H9 (cell line): Measurements from ENCODE around the gene ADAMTS6. TPM values are rescaled to one million over a fixed set of nuclear protein-coding genes. Genes with fewer than 3 reads are reported as not detected.

Experiments used
- DNase-seq: peaks from one replicate; pipeline ENCODE4 v3.0.0-alpha.2; 2017
- H2AFZ ChIP-seq: one replicate; pipeline ENCODE4 v1.6.1; 2013; ENCODE audit warnings: mild to moderate bottlenecking, low read length, control low read depth, moderate library complexity
- H2AK5ac ChIP-seq: 2 replicates; pipeline ENCODE4 v1.6.1; 2013; ENCODE audit warnings: low read length, control low read depth, mixed read lengths; ENCODE audit not compliant: insufficient read length
- H2BK120ac ChIP-seq: one replicate; pipeline ENCODE4 v1.6.1; 2013; ENCODE audit warnings: low read depth, mild to moderate bottlenecking, low read length, control low read depth, inconsistent platforms; ENCODE audit not compliant: poor library complexity, severe bottlenecking
- H2BK12ac ChIP-seq: 2 replicates; pipeline ENCODE4 v1.6.1; 2013; ENCODE audit warnings: low read length, control low read depth, mixed read lengths, low read depth; ENCODE audit not compliant: insufficient read length
- H2BK15ac ChIP-seq: 2 replicates; pipeline ENCODE4 v1.6.1; 2013; ENCODE audit warnings: low read depth, low read length, control low read depth
- H2BK20ac ChIP-seq: one replicate; pipeline ENCODE4 v1.6.1; 2013; ENCODE audit warnings: low read depth, mild to moderate bottlenecking, low read length, control low read depth, inconsistent platforms; ENCODE audit not compliant: poor library complexity, severe bottlenecking
- H2BK5ac ChIP-seq: 2 replicates; pipeline ENCODE4 v1.6.1; 2013; ENCODE audit warnings: low read length, control low read depth, mixed read lengths; ENCODE audit not compliant: insufficient read length
- H3K14ac ChIP-seq: 2 replicates; pipeline ENCODE4 v1.6.1; 2013; ENCODE audit warnings: low read length, control low read depth; ENCODE audit not compliant: insufficient read depth
- H3K18ac ChIP-seq: 2 replicates; pipeline ENCODE4 v1.6.1; 2013; ENCODE audit warnings: low read depth, mild to moderate bottlenecking, mixed read lengths, low read length, control low read depth; ENCODE audit not compliant: insufficient read length
- H3K23ac ChIP-seq: 2 replicates; pipeline ENCODE4 v1.6.1; 2013; ENCODE audit warnings: low read length, control low read depth, mixed read lengths, low read depth; ENCODE audit not compliant: insufficient read length
- H3K23me2 ChIP-seq: 2 replicates; pipeline ENCODE4 v1.6.1; 2013; ENCODE audit warnings: low read depth, mild to moderate bottlenecking, mixed read lengths, low read length, control low read depth; ENCODE audit not compliant: insufficient read length, poor library complexity, severe bottlenecking
- H3K27ac ChIP-seq: 2 replicates; pipeline ENCODE4 v1.5.1; 2013; ENCODE audit warnings: low read length, control low read depth, mixed read lengths, low read depth; ENCODE audit not compliant: insufficient read length
- H3K27me3 ChIP-seq: 2 replicates; pipeline ENCODE4 v1.6.1; 2013; ENCODE audit warnings: low read length, control low read depth, inconsistent platforms; ENCODE audit not compliant: insufficient read depth
- H3K4ac ChIP-seq: 2 replicates; pipeline ENCODE4 v1.6.1; 2013; ENCODE audit warnings: low read depth, mild to moderate bottlenecking, control low read depth, inconsistent platforms, low read length, moderate library complexity
- H3K4me1 ChIP-seq: 2 replicates; pipeline ENCODE4 v1.6.1; 2013; ENCODE audit warnings: low read length, control low read depth, inconsistent platforms; ENCODE audit not compliant: insufficient read depth
- H3K4me2 ChIP-seq: 2 replicates; pipeline ENCODE4 v1.6.1; 2013; ENCODE audit warnings: low read length, control low read depth, mixed read lengths; ENCODE audit not compliant: insufficient read length, insufficient read depth
- H3K56ac ChIP-seq: 2 replicates; pipeline ENCODE4 v1.6.1; 2013; ENCODE audit warnings: low read depth, mild to moderate bottlenecking, mixed read lengths, low read length, control low read depth; ENCODE audit not compliant: insufficient read length
- H3K79me1 ChIP-seq: 2 replicates; pipeline ENCODE4 v1.6.1; 2013; ENCODE audit warnings: low read depth, mild to moderate bottlenecking, moderate library complexity, low read length, control low read depth, inconsistent platforms; ENCODE audit not compliant: insufficient read depth, poor library complexity, severe bottlenecking
- H3K79me2 ChIP-seq: 2 replicates; pipeline ENCODE4 v1.6.1; 2013; ENCODE audit warnings: low read length, control low read depth, inconsistent platforms; ENCODE audit not compliant: insufficient read depth
- H3K9ac ChIP-seq: 2 replicates; pipeline ENCODE4 v1.6.1; 2013; ENCODE audit warnings: low read length, control low read depth, mixed read lengths; ENCODE audit not compliant: insufficient read length; ENCODE audit errors: extremely low read depth
- H3K9me3 ChIP-seq: one replicate; pipeline ENCODE4 v1.6.1; 2013; ENCODE audit warnings: low read depth, low read length, inconsistent platforms; ENCODE audit not compliant: control insufficient read depth
- H3T11ph ChIP-seq: one replicate; pipeline ENCODE4 v1.6.1; 2013; ENCODE audit warnings: mild to moderate bottlenecking, low read length, control low read depth, inconsistent platforms
- H4K20me1 ChIP-seq: one replicate; pipeline ENCODE4 v1.6.1; 2013; ENCODE audit not compliant: control insufficient read depth, insufficient read length, insufficient read depth
- H4K5ac ChIP-seq: 2 replicates; pipeline ENCODE4 v1.6.1; 2013; ENCODE audit warnings: low read depth, mild to moderate bottlenecking, mixed read lengths, low read length, control low read depth; ENCODE audit not compliant: insufficient read length
- H4K8ac ChIP-seq: replicated peaks from 2 replicates; pipeline ENCODE4 v1.6.1; 2013; ENCODE audit warnings: low read length, control low read depth, mixed read lengths, low read depth; ENCODE audit not compliant: insufficient read length
- H4K91ac ChIP-seq: 2 replicates; pipeline ENCODE4 v1.6.1; 2013; ENCODE audit warnings: low read depth, mild to moderate bottlenecking, moderate library complexity, mixed read lengths, low read length, control low read depth; ENCODE audit not compliant: insufficient read length
- H3K27ac Mint-ChIP-seq, 3 experiments: 2 replicates in 2 of 3; 3 replicates in 1 of 3; pipeline ENCODE4 v1.8.0; 2020 to 2021; ENCODE audit warnings: mixed read lengths in 3 of 3, mild to moderate bottlenecking in 1 of 3, moderate library complexity in 1 of 3
- H3K27me3 Mint-ChIP-seq: 2 replicates; pipeline ENCODE4 v1.8.0; 2021; ENCODE audit warnings: low read depth, mild to moderate bottlenecking, moderate library complexity, mixed read lengths
- H3K36me3 Mint-ChIP-seq, 3 experiments: 2 replicates in 2 of 3; 3 replicates in 1 of 3; pipeline ENCODE4 v1.8.0; 2020 to 2021; ENCODE audit warnings: low read depth in 3 of 3, mixed read lengths in 3 of 3; ENCODE audit not compliant: insufficient read depth in 1 of 3
- H3K4me1 Mint-ChIP-seq, 2 experiments: 2 replicates each; pipeline ENCODE4 v1.8.0; 2020; ENCODE audit warnings: mixed read lengths in 2 of 2
- H3K4me3 Mint-ChIP-seq, 2 experiments: 2 replicates in 1 of 2; 3 replicates in 1 of 2; pipeline ENCODE4 v1.8.0; 2020 to 2021; ENCODE audit warnings: mild to moderate bottlenecking in 2 of 2, mixed read lengths in 2 of 2, moderate library complexity in 1 of 2
- H3K9me3 Mint-ChIP-seq, 2 experiments: 2 replicates in 1 of 2; 3 replicates in 1 of 2; pipeline ENCODE4 v1.8.0; 2020; ENCODE audit warnings: mild to moderate bottlenecking in 2 of 2, mixed read lengths in 2 of 2, moderate library complexity in 1 of 2
- WGBS: extraction: QIAGEN DNeasy Blood & Tissue Kit; methylation state at CpG from one replicate; pipeline ENCODE4 v1.1.7; 2013; ENCODE audit warnings: missing lambda C conversion rate, low lambda C conversion rate, mixed read lengths; ENCODE audit not compliant: insufficient read length; ENCODE audit errors: extremely low coverage; 5-methylcytosine and 5-hydroxymethylcytosine counted together
- total RNA-seq: library from RNA; stranded (reverse); gene quantifications from 2 replicates; pipeline ENCODE4 v1.2.1, GENCODE V29; 2021
- TF ChIP-seq, protein P1 (sequence below): fragments of 200-600 bp; sonication (generic); conservative IDR thresholded peaks from 3 replicates; pipeline ENCODE4 v1.8.0; 2021; ENCODE audit warnings: antibody characterized with exemption, mild to moderate bottlenecking

ADAMTS6 gene
- total RNA-seq, 1 experiment from 2014 or later: 0.33 TPM

DNA sequence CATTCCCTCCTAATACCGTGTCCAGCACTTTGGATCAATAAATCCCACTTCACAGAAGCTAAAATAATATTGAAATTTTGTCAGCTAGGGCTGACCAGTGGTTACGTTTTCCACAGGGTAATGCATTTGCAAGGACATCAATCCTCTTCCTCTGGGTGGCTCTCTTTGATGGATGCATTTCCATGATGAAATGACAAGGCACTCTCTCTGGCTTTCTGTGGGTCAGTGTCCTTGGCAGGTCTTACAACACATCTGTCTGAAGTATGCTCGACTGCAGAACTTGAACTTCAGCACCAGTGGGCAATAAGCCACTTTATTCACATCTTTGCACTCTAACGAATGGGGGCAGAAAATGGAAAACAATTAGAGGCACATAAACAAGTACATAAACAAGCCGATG, 330.1 kb downstream of the ADAMTS6 start:
- Histone ChIP-seq H3K4me2 (no peak overlapping the region), H3K23ac (no peak overlapping the region), H3K27ac (no peak overlapping the region), H2AFZ (no peak overlapping the region), H3K79me1 (no peaks in the 10 kb centered on the region), H2BK5ac (no peak overlapping the region), H4K91ac (no peak overlapping the region), H2BK120ac (no peak overlapping the region), H3K27me3 (no peaks in the 10 kb centered on the region), H4K5ac (no peak overlapping the region), H3T11ph (no peak overlapping the region), H4K8ac (no peak overlapping the region), H2AK5ac (no peak overlapping the region), H3K9ac (no peak overlapping the region), H3K18ac (no peak overlapping the region), H3K4me1 (no peaks in the 10 kb centered on the region; the same call in 1 of the 2 replicates), H4K20me1 (no peaks in the 10 kb centered on the region), H3K23me2 (no peaks in the 10 kb centered on the region), H2BK15ac (no peak overlapping the region), H3K4ac (no peak overlapping the region), H3K14ac (no peak overlapping the region), H3K79me2 (no peaks in the 10 kb centered on the region), H2BK12ac (no peak overlapping the region), H3K56ac (no peak overlapping the region), H2BK20ac (no peak overlapping the region), H3K9me3 (no peaks in the 10 kb centered on the region)
- H3K27me3 Mint-ChIP-seq: no peaks in the 10 kb centered on the region
- H3K9me3 Mint-ChIP-seq: no peaks in the 10 kb centered on the region
- no CpG with 5 or more reads among the region's 5 CpGs for WGBS
- peaks cover 2 to 3% of the 10 kb centered on the region in 2 experiments; a peak in 2 of 4 replicates for H3K4me1 Mint-ChIP-seq
- H3K27ac Mint-ChIP-seq: no peak overlapping the region; a peak in 1 of 7 replicates
- no peak for DNase-seq
- no peak overlapping the region for H3K4me3 Mint-ChIP-seq
- TF ChIP-seq, protein P1, sequence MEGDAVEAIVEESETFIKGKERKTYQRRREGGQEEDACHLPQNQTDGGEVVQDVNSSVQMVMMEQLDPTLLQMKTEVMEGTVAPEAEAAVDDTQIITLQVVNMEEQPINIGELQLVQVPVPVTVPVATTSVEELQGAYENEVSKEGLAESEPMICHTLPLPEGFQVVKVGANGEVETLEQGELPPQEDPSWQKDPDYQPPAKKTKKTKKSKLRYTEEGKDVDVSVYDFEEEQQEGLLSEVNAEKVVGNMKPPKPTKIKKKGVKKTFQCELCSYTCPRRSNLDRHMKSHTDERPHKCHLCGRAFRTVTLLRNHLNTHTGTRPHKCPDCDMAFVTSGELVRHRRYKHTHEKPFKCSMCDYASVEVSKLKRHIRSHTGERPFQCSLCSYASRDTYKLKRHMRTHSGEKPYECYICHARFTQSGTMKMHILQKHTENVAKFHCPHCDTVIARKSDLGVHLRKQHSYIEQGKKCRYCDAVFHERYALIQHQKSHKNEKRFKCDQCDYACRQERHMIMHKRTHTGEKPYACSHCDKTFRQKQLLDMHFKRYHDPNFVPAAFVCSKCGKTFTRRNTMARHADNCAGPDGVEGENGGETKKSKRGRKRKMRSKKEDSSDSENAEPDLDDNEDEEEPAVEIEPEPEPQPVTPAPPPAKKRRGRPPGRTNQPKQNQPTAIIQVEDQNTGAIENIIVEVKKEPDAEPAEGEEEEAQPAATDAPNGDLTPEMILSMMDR: no peak
- no peaks in the 10 kb centered on the region; a peak in 1 of 7 replicates for H3K36me3 Mint-ChIP-seq
